Measurements from ENCODE around the gene PRELID1.

Gene PRELID1

GRCh38 chr5:177276886-177277285 lies 26.7 kb upstream of the PRELID1 start:
- ChIA-PET CTCF (no interaction called here), POLR2A (interaction anchor here (0.9 kb wide), 1 partner anchor 41 kb away, joined by 3 read pairs; no protein-coding TSS in a partner anchor)
- no peak for DNase-seq (ENCODE audit: extremely low spot score)
- TF ChIP-seq CTBP1 (IDR thresholded peaks at IDR 0.05; ENCODE audit: borderline replicate concordance) (no peak), LEF1 (IDR thresholded peaks at IDR 0.05; ENCODE audit: borderline replicate concordance) (no peak), SP1 (IDR thresholded peaks at IDR 0.05) (no peak), SUZ12 (IDR thresholded peaks at IDR 0.05) (no peak), FOXA1 (IDR thresholded peaks at IDR 0.05) (no peak), TARDBP (IDR thresholded peaks at IDR 0.05) (no peak), FOXK2 (IDR thresholded peaks at IDR 0.05) (no peak), NFRKB (IDR thresholded peaks at IDR 0.05) (no peak), FOXM1 (IDR thresholded peaks at IDR 0.05; ENCODE audit: borderline replicate concordance) (no peak), ELF4 (IDR thresholded peaks at IDR 0.05) (no peak), HDGF (IDR thresholded peaks at IDR 0.05; ENCODE audit: borderline replicate concordance) (no peak)

DNA sequence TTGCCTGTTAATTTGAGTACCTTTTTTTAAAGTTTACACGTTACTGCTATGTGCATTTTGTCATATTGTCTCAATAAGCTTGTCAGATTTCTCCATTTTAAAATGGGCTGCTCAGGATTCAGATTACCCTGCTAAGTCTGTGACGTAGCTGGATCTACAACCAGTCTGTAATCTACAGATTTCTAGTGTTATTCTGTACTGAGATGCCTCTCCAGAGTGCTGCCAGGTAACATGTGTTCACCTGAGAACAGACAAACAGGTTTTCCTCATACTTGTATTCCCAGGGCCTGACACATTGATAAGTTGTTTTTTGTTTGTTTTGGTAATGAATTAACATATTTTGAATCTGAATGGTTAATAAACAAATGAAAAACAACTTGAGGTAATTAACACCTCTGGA lies 15.4 kb upstream of the PRELID1 start:
- POLR2A ChIA-PET: no interaction called here
- DNase-seq (ENCODE audit: extremely low spot score): no peak
- no peak for TF ChIP-seq ARNT (IDR thresholded peaks at IDR 0.05)
- no peak for TF ChIP-seq FOXA1 (IDR thresholded peaks at IDR 0.05)
- TF ChIP-seq SP1 (IDR thresholded peaks at IDR 0.05): no peak
- no peak for TF ChIP-seq TARDBP (IDR thresholded peaks at IDR 0.05)
- TF ChIP-seq LEF1 (IDR thresholded peaks at IDR 0.05; ENCODE audit: borderline replicate concordance): no peak
- TF ChIP-seq L3MBTL2 (conservative IDR thresholded peaks at IDR 0.05): no peak
- TF ChIP-seq BHLHE40 (IDR thresholded peaks at IDR 0.05; ENCODE audit: borderline replicate concordance): no peak
- TF ChIP-seq FOXM1 (IDR thresholded peaks at IDR 0.05; ENCODE audit: borderline replicate concordance): no peak
- TF ChIP-seq SUZ12 (IDR thresholded peaks at IDR 0.05): no peak
- no peak for TF ChIP-seq HDGF (IDR thresholded peaks at IDR 0.05; ENCODE audit: borderline replicate concordance)
- TF ChIP-seq ZNF384 (IDR thresholded peaks at IDR 0.05): no peak
- TF ChIP-seq NFRKB (IDR thresholded peaks at IDR 0.05): no peak
- no peak for TF ChIP-seq ELF4 (IDR thresholded peaks at IDR 0.05)
- TF ChIP-seq CTBP1 (IDR thresholded peaks at IDR 0.05; ENCODE audit: borderline replicate concordance): no peak
- no peak for TF ChIP-seq PKNOX1 (IDR thresholded peaks at IDR 0.05)
- TF ChIP-seq FOXK2 (IDR thresholded peaks at IDR 0.05): no peak
- CTCF ChIA-PET: no interaction called here

GRCh38 chr5:177290816-177291596 lies 12.6 kb upstream of the PRELID1 start:
- ChIA-PET CTCF (no interaction called here), POLR2A (no interaction called here)
- DNase-seq (ENCODE audit: extremely low spot score): no peak
- TF ChIP-seq LEF1 (IDR thresholded peaks at IDR 0.05; ENCODE audit: borderline replicate concordance) (no peak), CTBP1 (IDR thresholded peaks at IDR 0.05; ENCODE audit: borderline replicate concordance) (no peak), BHLHE40 (IDR thresholded peaks at IDR 0.05; ENCODE audit: borderline replicate concordance) (no peak), SP1 (IDR thresholded peaks at IDR 0.05) (no peak), PKNOX1 (IDR thresholded peaks at IDR 0.05) (no peak), L3MBTL2 (conservative IDR thresholded peaks at IDR 0.05) (no peak), NFRKB (IDR thresholded peaks at IDR 0.05) (no peak), FOXK2 (IDR thresholded peaks at IDR 0.05) (no peak), HDGF (IDR thresholded peaks at IDR 0.05; ENCODE audit: borderline replicate concordance) (no peak), ARNT (IDR thresholded peaks at IDR 0.05) (no peak), ZNF384 (IDR thresholded peaks at IDR 0.05) (no peak), FOXA1 (IDR thresholded peaks at IDR 0.05) (no peak), FOXM1 (IDR thresholded peaks at IDR 0.05; ENCODE audit: borderline replicate concordance) (no peak), TARDBP (IDR thresholded peaks at IDR 0.05) (no peak), ELF4 (IDR thresholded peaks at IDR 0.05) (no peak), SUZ12 (IDR thresholded peaks at IDR 0.05) (no peak)

- TF ChIP-seq ZNF384 (IDR thresholded peaks at IDR 0.05) (no peak), FOXK2 (IDR thresholded peaks at IDR 0.05) (no peak), BHLHE40 (IDR thresholded peaks at IDR 0.05; ENCODE audit: borderline replicate concordance) (no peak), FOXM1 (IDR thresholded peaks at IDR 0.05; ENCODE audit: borderline replicate concordance) (no peak), SUZ12 (IDR thresholded peaks at IDR 0.05) (no peak), CTBP1 (IDR thresholded peaks at IDR 0.05; ENCODE audit: borderline replicate concordance) (no peak)
- ChIA-PET POLR2A (no interaction called here), CTCF (no interaction called here)
- DNase-seq (ENCODE audit: extremely low spot score): no peak
Measured at GRCh38 chr5:177291735-177292134, 11.9 kb upstream of the PRELID1 start.

DNA sequence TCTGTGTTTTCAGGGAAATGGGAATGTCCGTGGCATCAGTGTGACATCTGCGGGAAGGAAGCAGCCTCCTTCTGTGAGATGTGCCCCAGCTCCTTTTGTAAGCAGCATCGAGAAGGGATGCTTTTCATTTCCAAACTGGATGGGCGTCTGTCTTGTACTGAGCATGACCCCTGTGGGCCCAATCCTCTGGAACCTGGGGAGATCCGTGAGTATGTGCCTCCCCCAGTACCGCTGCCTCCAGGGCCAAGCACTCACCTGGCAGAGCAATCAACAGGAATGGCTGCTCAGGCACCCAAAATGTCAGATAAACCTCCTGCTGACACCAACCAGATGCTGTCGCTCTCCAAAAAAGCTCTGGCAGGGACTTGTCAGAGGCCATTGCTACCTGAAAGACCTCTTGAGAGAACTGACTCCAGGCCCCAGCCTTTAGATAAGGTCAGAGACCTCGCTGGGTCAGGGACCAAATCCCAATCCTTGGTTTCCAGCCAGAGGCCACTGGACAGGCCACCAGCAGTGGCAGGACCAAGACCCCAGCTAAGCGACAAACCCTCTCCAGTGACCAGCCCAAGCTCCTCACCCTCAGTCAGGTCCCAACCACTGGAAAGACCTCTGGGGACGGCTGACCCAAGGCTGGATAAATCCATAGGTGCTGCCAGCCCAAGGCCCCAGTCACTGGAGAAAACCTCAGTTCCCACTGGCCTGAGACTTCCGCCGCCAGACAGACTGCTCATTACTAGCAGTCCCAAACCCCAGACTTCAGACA lies 9.6 kb upstream of the PRELID1 start:
- ChIA-PET CTCF (interaction anchor here (1.1 kb wide), 1 partner anchor 184 kb away, joined by 4 read pairs; no protein-coding TSS in a partner anchor), POLR2A (interaction anchor here (1.3 kb wide), 1 partner anchor 10 kb away, joined by 3 read pairs; the partner anchor contains the start of genes PRELID1 and RAB24)

More for the DNA sequence above, 9.6 kb upstream of the PRELID1 start:
- TF ChIP-seq ELF4 (IDR thresholded peaks at IDR 0.05) (no peak), PKNOX1 (IDR thresholded peaks at IDR 0.05) (no peak), HDGF (IDR thresholded peaks at IDR 0.05; ENCODE audit: borderline replicate concordance) (no peak), ZNF384 (IDR thresholded peaks at IDR 0.05) (no peak), SP1 (IDR thresholded peaks at IDR 0.05) (no peak), LEF1 (IDR thresholded peaks at IDR 0.05; ENCODE audit: borderline replicate concordance) (no peak), FOXA1 (IDR thresholded peaks at IDR 0.05) (no peak), CTBP1 (IDR thresholded peaks at IDR 0.05; ENCODE audit: borderline replicate concordance) (no peak), SUZ12 (IDR thresholded peaks at IDR 0.05) (no peak), L3MBTL2 (conservative IDR thresholded peaks at IDR 0.05) (no peak), ARNT (IDR thresholded peaks at IDR 0.05) (no peak), TARDBP (IDR thresholded peaks at IDR 0.05) (no peak)
- no peak for DNase-seq (ENCODE audit: extremely low spot score)
